Upper lobe of left lung (tissue), 4 donors: Measurements from ENCODE around the gene TRIM60.
"Not testable (repeated sequence)": the region's sequence is repeated elsewhere in the genome, so short reads cannot be mapped to it uniquely, and the experiment has no call there.

Experiments used
- POLR2AphosphoS5 ChIP-seq, 2 donors: sonication (generic); formaldehyde crosslinking; IDR thresholded peaks; one replicate each; pipeline ENCODE4 v1.5.1; 2017; ENCODE audit warnings: antibody characterized with exemption in 2 of 2
- TF ChIP-seq, protein P1 (sequence below), 6 experiments: fragments of 450-650 bp in 4 of 6; fragments of 200-600 bp in 2 of 6; sonication (generic) in 2 of 6; IDR thresholded peaks; one replicate each; pipeline ENCODE4 v1.5.1; 2016 to 2019; ENCODE audit warnings: antibody characterized with exemption in 6 of 6

DNA sequence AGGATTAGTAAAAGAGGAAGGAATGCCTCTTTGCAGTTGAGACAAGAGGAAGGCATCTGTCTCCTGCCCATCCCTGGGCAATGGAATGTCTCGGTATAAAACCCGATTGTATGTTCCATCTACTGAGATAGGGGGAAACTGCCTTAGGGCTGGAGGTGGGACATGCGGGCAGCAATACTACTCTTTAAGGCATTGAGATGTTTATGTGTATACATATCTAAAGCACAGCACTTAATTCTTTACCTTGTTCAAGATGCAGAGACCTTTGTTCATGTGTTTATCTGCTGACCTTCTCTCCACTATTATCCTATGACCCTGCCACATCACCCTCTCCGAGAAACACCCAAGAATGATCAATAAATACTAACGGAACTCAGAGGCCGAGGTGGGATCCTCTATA, 35.7 kb upstream of the TRIM60 start:
- TF ChIP-seq, protein P1, sequence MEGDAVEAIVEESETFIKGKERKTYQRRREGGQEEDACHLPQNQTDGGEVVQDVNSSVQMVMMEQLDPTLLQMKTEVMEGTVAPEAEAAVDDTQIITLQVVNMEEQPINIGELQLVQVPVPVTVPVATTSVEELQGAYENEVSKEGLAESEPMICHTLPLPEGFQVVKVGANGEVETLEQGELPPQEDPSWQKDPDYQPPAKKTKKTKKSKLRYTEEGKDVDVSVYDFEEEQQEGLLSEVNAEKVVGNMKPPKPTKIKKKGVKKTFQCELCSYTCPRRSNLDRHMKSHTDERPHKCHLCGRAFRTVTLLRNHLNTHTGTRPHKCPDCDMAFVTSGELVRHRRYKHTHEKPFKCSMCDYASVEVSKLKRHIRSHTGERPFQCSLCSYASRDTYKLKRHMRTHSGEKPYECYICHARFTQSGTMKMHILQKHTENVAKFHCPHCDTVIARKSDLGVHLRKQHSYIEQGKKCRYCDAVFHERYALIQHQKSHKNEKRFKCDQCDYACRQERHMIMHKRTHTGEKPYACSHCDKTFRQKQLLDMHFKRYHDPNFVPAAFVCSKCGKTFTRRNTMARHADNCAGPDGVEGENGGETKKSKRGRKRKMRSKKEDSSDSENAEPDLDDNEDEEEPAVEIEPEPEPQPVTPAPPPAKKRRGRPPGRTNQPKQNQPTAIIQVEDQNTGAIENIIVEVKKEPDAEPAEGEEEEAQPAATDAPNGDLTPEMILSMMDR (IDR thresholded peaks at IDR 0.05): not testable (repeated sequence)
- not testable (repeated sequence) for TF ChIP-seq POLR2AphosphoS5 (IDR thresholded peaks at IDR 0.05)
